Caco-2 (cell line): Measurements from ENCODE around the gene KLHL42. TPM values are rescaled to one million over a fixed set of nuclear protein-coding genes. Genes with fewer than 3 reads are reported as not detected.
A peak's percentile ranks its signal among the peaks of the same experiment; 100 is the strongest.
"Not testable (repeated sequence)": the region's sequence is repeated elsewhere in the genome, so short reads cannot be mapped to it uniquely, and the experiment has no call there.

Experiments
- BruUV-seq: library from RNA; stranded (reverse); fragments of 400-500 nt; replicated peaks from 2 replicates; lab custom pipeline; 2021; lab: Mats Ljungman, UMichigan
- CTCF ChIA-PET: fragments of 300-600 bp; sonication (Branson Sonifier 250); formaldehyde crosslinking; loops from one replicate; lab custom pipeline; 2022; ENCODE audit warnings: antibody characterized with exemption; lab: Charles Lee
- POLR2A ChIA-PET: fragments of 300-600 bp; sonication (Branson Sonifier 250); formaldehyde crosslinking; loops from one replicate; lab custom pipeline; 2022; ENCODE audit warnings: antibody characterized with exemption; lab: Charles Lee
- DNase-seq, 2 experiments: peaks; one replicate each; pipeline versions ENCODE4 v3.0.0 to v3.0.0-alpha.2; 2020 to 2022
- H3K27me3 ChIP-seq: replicated peaks from 2 replicates; pipeline ENCODE4 v1.6.0; 2011; ENCODE audit warnings: low read length; ENCODE audit not compliant: control insufficient read depth, insufficient read depth
- H3K36me3 ChIP-seq: 2 replicates; pipeline ENCODE4 v1.5.1; 2011; ENCODE audit warnings: low read length; ENCODE audit not compliant: control insufficient read depth, insufficient read depth
- H3K4me1 ChIP-seq: fragments of 250-450 bp; sonication (Bioruptor Pico); 2 replicates; pipeline ENCODE4 v1.5.1; 2020; ENCODE audit warnings: mild to moderate bottlenecking
- H3K4me3 ChIP-seq: 2 replicates; pipeline ENCODE4 v1.5.1; 2011; ENCODE audit warnings: low read depth, mild to moderate bottlenecking, control low read depth, low read length
- H3K9me3 ChIP-seq: fragments of 250-450 bp; sonication (Bioruptor Pico); 2 replicates; pipeline ENCODE4 v1.5.1; 2020; ENCODE audit warnings: mild to moderate bottlenecking, moderate library complexity
- H3K27ac Mint-ChIP-seq: one replicate; pipeline ENCODE4 v1.8.0; 2022; ENCODE audit warnings: mixed read lengths; ENCODE audit not compliant: unreplicated experiment
- H3K27me3 Mint-ChIP-seq: one replicate; pipeline ENCODE4 v1.8.0; 2022; ENCODE audit warnings: mixed read lengths; ENCODE audit not compliant: insufficient read depth, unreplicated experiment
- H3K36me3 Mint-ChIP-seq: one replicate; pipeline ENCODE4 v1.8.0; 2022; ENCODE audit warnings: mild to moderate bottlenecking, mixed read lengths; ENCODE audit not compliant: insufficient read depth, unreplicated experiment
- H3K4me1 Mint-ChIP-seq: one replicate; pipeline ENCODE4 v1.8.0; 2022; ENCODE audit warnings: low read depth, mixed read lengths; ENCODE audit not compliant: unreplicated experiment
- H3K4me3 Mint-ChIP-seq: one replicate; pipeline ENCODE4 v1.8.0; 2022; ENCODE audit warnings: mild to moderate bottlenecking, moderate library complexity, mixed read lengths; ENCODE audit not compliant: unreplicated experiment
- H3K9me3 Mint-ChIP-seq: one replicate; pipeline ENCODE4 v1.8.0; 2022; ENCODE audit warnings: mixed read lengths; ENCODE audit not compliant: unreplicated experiment
- CTCF ChIP-seq, 2 experiments: fragments of 200-600 bp in 1 of 2; IDR thresholded peaks; 1 replicate in 1 of 2; 2 replicates in 1 of 2; pipeline versions ENCODE4 v1.5.1 to v1.8.0; 2011 to 2022; ENCODE audit warnings: antibody characterized with exemption in 1 of 2, control low read depth in 1 of 2, inconsistent platforms in 1 of 2, low read depth in 1 of 2, low read length in 1 of 2, mild to moderate bottlenecking in 1 of 2, moderate library complexity in 1 of 2; ENCODE audit not compliant: insufficient read depth in 1 of 2, severe bottlenecking in 1 of 2, unreplicated experiment in 1 of 2
- intact Hi-C: fragments of 100-400 bp; cut with micrococcal nuclease; formaldehyde crosslinking; loops from one replicate; pipeline ENCODE4 v1.10.0; 2022; ENCODE audit not compliant: unreplicated experiment
- total RNA-seq: library from RNA; stranded (reverse); gene quantifications from 2 replicates; pipeline ENCODE4 v1.2.3, GENCODE V29; 2022

KLHL42 gene
- total RNA-seq, 1 experiment from 2014 or later, result 36.5 TPM

GRCh38 chr12:27733052-27733656 is 46.9 kb upstream of the KLHL42 start:
- CTCF ChIA-PET, result interaction anchor here (0.6 to 1.1 kb wide), 3 partner anchors 9 to 208 kb away, joined by 5 to 6 read pairs (median 5); no protein-coding TSS in a partner anchor
- peaks cover 3% of the 10 kb centered on the region; the same call in 1 of the 2 replicates for H3K36me3 ChIP-seq
- H3K36me3 Mint-ChIP-seq, result peaks cover 55% of the 10 kb centered on the region
- no peaks in the 10 kb centered on the region for H3K27me3 Mint-ChIP-seq
- no peaks in the 10 kb centered on the region for H3K4me1 Mint-ChIP-seq
- no peak overlapping the region for H3K4me3 Mint-ChIP-seq
- peak; percentile 89 to 93 for TF ChIP-seq CTCF (IDR thresholded peaks at IDR 0.05; ENCODE audit: insufficient read depth in 1 of 2, low read depth in 1 of 2, low read length in 1 of 2, severe bottlenecking in 1 of 2, unreplicated experiment in 1 of 2)
- DNase-seq, result peak in 1 of 2 experiments; percentile 49
- intact Hi-C loops, result loop anchor here (1.0 to 10.0 kb wide), 6 partner anchors 48 to 1232 kb away; no protein-coding TSS in a partner anchor
- no peaks in the 10 kb centered on the region for H3K4me1 ChIP-seq
- no peak overlapping the region for H3K27ac Mint-ChIP-seq
- no peak overlapping the region for H3K4me3 ChIP-seq
- POLR2A ChIA-PET, result interaction anchor here (1.1 kb wide), 1 partner anchor 46 kb away, joined by 9 read pairs; no protein-coding TSS in a partner anchor
- no TSS peak for BruUV-seq
- H3K27me3 ChIP-seq, result no peaks in the 10 kb centered on the region
- no peaks in the 10 kb centered on the region for H3K9me3 Mint-ChIP-seq
- no peaks in the 10 kb centered on the region for H3K9me3 ChIP-seq

DNA sequence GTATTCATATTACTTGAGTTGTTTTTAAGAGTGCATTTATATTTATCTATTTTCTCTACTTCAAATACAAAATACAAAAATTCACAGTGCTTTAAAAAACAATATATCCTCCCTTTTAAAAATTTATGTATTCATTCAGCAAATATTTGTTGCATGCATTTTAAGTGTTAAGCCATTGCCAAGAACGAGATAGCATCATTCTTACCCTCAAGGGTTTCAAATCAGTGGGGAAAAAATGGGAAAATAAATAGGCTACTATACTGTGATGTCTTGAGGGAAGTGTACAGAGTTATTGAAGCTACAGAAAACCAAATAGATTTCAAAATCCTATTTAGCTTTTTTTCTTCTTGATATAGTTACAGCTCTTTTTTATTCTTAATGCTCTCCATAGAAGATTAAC is 46.2 kb upstream of the KLHL42 start:
- no TSS peak for BruUV-seq
- peaks cover 3% of the 10 kb centered on the region; the same call in 1 of the 2 replicates for H3K36me3 ChIP-seq

DNA sequence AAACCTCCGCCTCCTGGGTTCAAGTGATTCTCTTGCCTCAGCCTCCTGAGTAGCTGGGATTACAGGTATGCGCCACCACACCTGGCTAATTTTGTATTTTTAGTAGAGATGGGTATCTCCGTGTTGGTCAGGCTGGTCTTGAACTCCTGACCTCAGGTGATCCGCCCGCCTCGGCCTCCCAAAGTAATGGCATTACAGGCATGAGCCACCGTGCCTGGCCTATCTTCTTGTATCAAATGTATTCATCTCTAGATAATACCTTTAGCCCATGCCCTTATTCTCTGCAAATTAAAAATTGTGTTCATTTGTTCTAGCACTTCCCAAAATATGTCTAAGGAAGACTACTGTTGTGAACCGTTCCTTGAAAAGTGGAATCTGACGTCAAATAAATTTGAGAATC is 45.7 kb upstream of the KLHL42 start:
- H3K4me3 Mint-ChIP-seq, BruUV-seq, H3K4me3 ChIP-seq, H3K27ac Mint-ChIP-seq, H3K36me3 ChIP-seq, H3K4me1 ChIP-seq, POLR2A ChIA-PET, H3K4me1 Mint-ChIP-seq, H3K9me3 Mint-ChIP-seq, H3K27me3 Mint-ChIP-seq, H3K27me3 ChIP-seq, DNase-seq, H3K9me3 ChIP-seq: not testable (repeated sequence)
- H3K36me3 Mint-ChIP-seq, result peaks cover 66% of the 10 kb centered on the region
- intact Hi-C loops, result loop anchor here (10.0 kb wide), 1 partner anchor 1230 kb away; no protein-coding TSS in a partner anchor
- CTCF ChIA-PET, result interaction anchor here (1.1 kb wide), 1 partner anchor 87 kb away, joined by 5 read pairs; no protein-coding TSS in a partner anchor

More for the DNA sequence above, 46.2 kb upstream of the KLHL42 start:
- no peaks in the 10 kb centered on the region for H3K4me1 ChIP-seq
- no peak overlapping the region for H3K4me3 Mint-ChIP-seq
- TF ChIP-seq CTCF (IDR thresholded peaks at IDR 0.05; ENCODE audit: insufficient read depth in 1 of 2, low read depth in 1 of 2, low read length in 1 of 2, severe bottlenecking in 1 of 2, unreplicated experiment in 1 of 2), result no peak
- DNase-seq, result no peak
- H3K4me3 ChIP-seq, result no peak overlapping the region
- ChIA-PET CTCF (interaction anchor here (0.6 to 1.1 kb wide), 3 partner anchors 9 to 207 kb away, joined by 5 to 6 read pairs (median 5); no protein-coding TSS in a partner anchor), POLR2A (no interaction called here)
- no peaks in the 10 kb centered on the region for H3K27me3 Mint-ChIP-seq
- H3K9me3 ChIP-seq, result no peaks in the 10 kb centered on the region
- no peak overlapping the region for H3K27ac Mint-ChIP-seq
- peaks cover 61% of the 10 kb centered on the region for H3K36me3 Mint-ChIP-seq
- H3K27me3 ChIP-seq, result no peaks in the 10 kb centered on the region
- H3K9me3 Mint-ChIP-seq, result no peaks in the 10 kb centered on the region
- H3K4me1 Mint-ChIP-seq, result no peaks in the 10 kb centered on the region
- intact Hi-C loops, result loop anchor here (1.0 to 10.0 kb wide), 6 partner anchors 48 to 1231 kb away; no protein-coding TSS in a partner anchor
